ENCODE results near the gene NKX6-2.

DNA sequence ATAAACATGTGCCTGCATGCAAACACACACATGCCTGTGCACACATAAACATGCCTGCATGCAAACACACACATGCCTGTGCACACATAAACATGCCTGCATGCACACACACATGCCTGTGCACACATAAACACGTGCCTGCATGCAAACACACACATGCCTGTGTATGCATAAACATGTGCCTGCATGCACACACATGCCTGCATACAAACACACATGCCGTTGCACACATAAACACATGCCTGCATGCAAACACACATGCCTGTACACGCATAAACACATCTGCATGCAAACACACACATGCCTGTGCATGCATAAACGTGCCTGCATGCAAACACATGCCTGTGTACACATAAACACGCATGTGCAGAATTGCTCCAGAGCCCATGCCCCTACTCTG lies 22.4 kb downstream of the NKX6-2 start:
- TF ChIP-seq, protein P1, sequence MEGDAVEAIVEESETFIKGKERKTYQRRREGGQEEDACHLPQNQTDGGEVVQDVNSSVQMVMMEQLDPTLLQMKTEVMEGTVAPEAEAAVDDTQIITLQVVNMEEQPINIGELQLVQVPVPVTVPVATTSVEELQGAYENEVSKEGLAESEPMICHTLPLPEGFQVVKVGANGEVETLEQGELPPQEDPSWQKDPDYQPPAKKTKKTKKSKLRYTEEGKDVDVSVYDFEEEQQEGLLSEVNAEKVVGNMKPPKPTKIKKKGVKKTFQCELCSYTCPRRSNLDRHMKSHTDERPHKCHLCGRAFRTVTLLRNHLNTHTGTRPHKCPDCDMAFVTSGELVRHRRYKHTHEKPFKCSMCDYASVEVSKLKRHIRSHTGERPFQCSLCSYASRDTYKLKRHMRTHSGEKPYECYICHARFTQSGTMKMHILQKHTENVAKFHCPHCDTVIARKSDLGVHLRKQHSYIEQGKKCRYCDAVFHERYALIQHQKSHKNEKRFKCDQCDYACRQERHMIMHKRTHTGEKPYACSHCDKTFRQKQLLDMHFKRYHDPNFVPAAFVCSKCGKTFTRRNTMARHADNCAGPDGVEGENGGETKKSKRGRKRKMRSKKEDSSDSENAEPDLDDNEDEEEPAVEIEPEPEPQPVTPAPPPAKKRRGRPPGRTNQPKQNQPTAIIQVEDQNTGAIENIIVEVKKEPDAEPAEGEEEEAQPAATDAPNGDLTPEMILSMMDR (IDR thresholded peaks at IDR 0.05), result no peak
- TF ChIP-seq POLR2AphosphoS5 (IDR thresholded peaks at IDR 0.05), result no peak
